ES-I3 (cell line): ENCODE results near the gene USP17L18.
"Not testable (repeated sequence)": the region's sequence is repeated elsewhere in the genome, so short reads cannot be mapped to it uniquely, and the experiment has no call there.

ENCODE experiments used
- H3K36me3 ChIP-seq: 2 replicates; pipeline ENCODE4 v1.6.1; 2013; ENCODE audit warnings: mild to moderate bottlenecking, low read length, control low read depth, moderate library complexity; ENCODE audit not compliant: insufficient read depth
- H3K4me1 ChIP-seq: 2 replicates; pipeline ENCODE4 v1.6.1; 2013; ENCODE audit warnings: mild to moderate bottlenecking, control low read depth, low read length; ENCODE audit not compliant: insufficient read depth
- H3K9ac ChIP-seq: 2 replicates; pipeline ENCODE4 v1.6.1; 2013; ENCODE audit warnings: low read depth, mild to moderate bottlenecking, low read length, moderate library complexity
- H3K9me3 ChIP-seq: 2 replicates; pipeline ENCODE4 v1.6.1; 2013; ENCODE audit warnings: mild to moderate bottlenecking, low read length, moderate library complexity; ENCODE audit not compliant: control insufficient read depth, insufficient read depth

The USP17L18 gene

GRCh38 chr4:9247953-9248680 lies at the start of gene USP17L18:
TSS of gene USP17L18 (plus strand) at chr4:9248630. CDS start at chr4:9248630, 0 bp downstream.
- H3K9ac ChIP-seq, H3K9me3 ChIP-seq, H3K4me1 ChIP-seq, H3K36me3 ChIP-seq: not testable (repeated sequence)

- not testable (repeated sequence) for H3K9me3 ChIP-seq, H3K36me3 ChIP-seq, H3K4me1 ChIP-seq
Observed at GRCh38 chr4:9210357-9210756, 38.1 kb upstream of the USP17L18 start, which contains the start of gene USP17L10. TSS of gene USP17L10 (plus strand) at chr4:9210657. CDS start at chr4:9210657, 0 bp downstream.

GRCh38 chr4:9214701-9215100 lies 33.7 kb upstream of the USP17L18 start:
- H3K4me1 ChIP-seq, H3K36me3 ChIP-seq, H3K9ac ChIP-seq, H3K9me3 ChIP-seq: not testable (repeated sequence)

More at GRCh38 chr4:9210357-9210756, 38.1 kb upstream of the USP17L18 start, which contains the start of gene USP17L10:
- not testable (repeated sequence) for H3K9ac ChIP-seq

- H3K36me3 ChIP-seq, H3K4me1 ChIP-seq, H3K9ac ChIP-seq, H3K9me3 ChIP-seq: not testable (repeated sequence)
Observed at GRCh38 chr4:9215105-9215504, 33.3 kb upstream of the USP17L18 start, which contains the start of gene USP17L11. TSS of gene USP17L11 (plus strand) at chr4:9215405. CDS start at chr4:9215405, 0 bp downstream.

- H3K9me3 ChIP-seq, H3K36me3 ChIP-seq, H3K4me1 ChIP-seq, H3K9ac ChIP-seq: not testable (repeated sequence)
Observed at GRCh38 chr4:9219852-9220251, 28.6 kb upstream of the USP17L18 start, which contains the start of gene USP17L12. TSS of gene USP17L12 (plus strand) at chr4:9220152. CDS start at chr4:9220152, 0 bp downstream.

- not testable (repeated sequence) for H3K36me3 ChIP-seq, H3K9ac ChIP-seq, H3K4me1 ChIP-seq, H3K9me3 ChIP-seq
Observed at GRCh38 chr4:9224596-9224995, 23.8 kb upstream of the USP17L18 start, which contains the start of gene USP17L13. TSS of gene USP17L13 (plus strand) at chr4:9224896. CDS start at chr4:9224896, 0 bp downstream.

GRCh38 chr4:9230249-9230648 lies 18.2 kb upstream of the USP17L18 start:
- H3K9me3 ChIP-seq, H3K4me1 ChIP-seq, H3K9ac ChIP-seq, H3K36me3 ChIP-seq: not testable (repeated sequence)

GRCh38 chr4:9234085-9234484 lies 14.3 kb upstream of the USP17L18 start, which contains the start of gene USP17L15:
TSS of gene USP17L15 (plus strand) at chr4:9234385. CDS start at chr4:9234385, 0 bp downstream.
- H3K4me1 ChIP-seq, H3K9ac ChIP-seq, H3K9me3 ChIP-seq, H3K36me3 ChIP-seq: not testable (repeated sequence)

- H3K9ac ChIP-seq, H3K4me1 ChIP-seq, H3K36me3 ChIP-seq, H3K9me3 ChIP-seq: not testable (repeated sequence)
Observed at GRCh38 chr4:9238461-9238860, 10.0 kb upstream of the USP17L18 start.

GRCh38 chr4:9243579-9243978 lies 4.9 kb upstream of the USP17L18 start, which contains the start of gene USP17L17:
TSS of gene USP17L17 (plus strand) at chr4:9243879. CDS start at chr4:9243879, 0 bp downstream.
- not testable (repeated sequence) for H3K36me3 ChIP-seq, H3K9me3 ChIP-seq, H3K9ac ChIP-seq, H3K4me1 ChIP-seq

- not testable (repeated sequence) for H3K36me3 ChIP-seq, H3K4me1 ChIP-seq, H3K9me3 ChIP-seq, H3K9ac ChIP-seq
Observed at GRCh38 chr4:9253078-9253477, 4.6 kb downstream of the USP17L18 start, which contains the start of gene USP17L19. TSS of gene USP17L19 (plus strand) at chr4:9253378. CDS start at chr4:9253378, 0 bp downstream.

GRCh38 chr4:9257824-9258223 lies 9.4 kb downstream of the USP17L18 start, which contains the start of gene USP17L20:
TSS of gene USP17L20 (plus strand) at chr4:9258124. CDS start at chr4:9258124, 0 bp downstream.
- not testable (repeated sequence) for H3K9me3 ChIP-seq, H3K36me3 ChIP-seq, H3K4me1 ChIP-seq, H3K9ac ChIP-seq

- not testable (repeated sequence) for H3K9me3 ChIP-seq, H3K36me3 ChIP-seq, H3K9ac ChIP-seq, H3K4me1 ChIP-seq
Observed at GRCh38 chr4:9262572-9262971, 14.1 kb downstream of the USP17L18 start, which contains the start of gene USP17L21. TSS of gene USP17L21 (plus strand) at chr4:9262872. CDS start at chr4:9262872, 0 bp downstream.

- H3K9me3 ChIP-seq, H3K9ac ChIP-seq, H3K4me1 ChIP-seq, H3K36me3 ChIP-seq: not testable (repeated sequence)
Observed at GRCh38 chr4:9267319-9267718, 18.9 kb downstream of the USP17L18 start, which contains the start of gene USP17L22. TSS of gene USP17L22 (plus strand) at chr4:9267619. CDS start at chr4:9267619, 0 bp downstream.

GRCh38 chr4:9271719-9272118 lies 23.3 kb downstream of the USP17L18 start:
- H3K9me3 ChIP-seq, result not testable (repeated sequence)

More at GRCh38 chr4:9271719-9272118, 23.3 kb downstream of the USP17L18 start:
- not testable (repeated sequence) for H3K36me3 ChIP-seq, H3K4me1 ChIP-seq, H3K9ac ChIP-seq
